Adipocyte (in vitro differentiated cells): ENCODE measurements around the gene CDC42EP4.

Experiments used
- DNase-seq: peaks from one replicate; pipeline ENCODE4 v3.0.0-alpha.2; 2015; ENCODE audit warnings: low read depth
- H3K27me3 ChIP-seq: replicated peaks from 2 replicates; pipeline ENCODE4 v1.7.0; 2013; ENCODE audit warnings: mild to moderate bottlenecking, low read length, moderate library complexity; ENCODE audit not compliant: control insufficient read depth, insufficient read depth
- H3K36me3 ChIP-seq: 2 replicates; pipeline ENCODE4 v1.7.0; 2013; ENCODE audit warnings: low read length, mild to moderate bottlenecking, moderate library complexity; ENCODE audit not compliant: control insufficient read depth, insufficient read depth, severe bottlenecking
- H3K4me1 ChIP-seq: 2 replicates; pipeline ENCODE4 v1.7.0; 2013; ENCODE audit warnings: mild to moderate bottlenecking, low read length, moderate library complexity; ENCODE audit not compliant: control insufficient read depth, insufficient read depth
- H3K4me3 ChIP-seq: 2 replicates; pipeline ENCODE4 v1.7.0; 2013; ENCODE audit warnings: mild to moderate bottlenecking, low read length, moderate library complexity
- H3K9ac ChIP-seq: 2 replicates; pipeline ENCODE4 v1.7.0; 2013; ENCODE audit warnings: mild to moderate bottlenecking, low read length, moderate library complexity
- H3K9me3 ChIP-seq: 2 replicates; pipeline ENCODE4 v1.7.0; 2013; ENCODE audit warnings: mild to moderate bottlenecking, low read length, moderate library complexity; ENCODE audit not compliant: control insufficient read depth

Gene CDC42EP4

DNA sequence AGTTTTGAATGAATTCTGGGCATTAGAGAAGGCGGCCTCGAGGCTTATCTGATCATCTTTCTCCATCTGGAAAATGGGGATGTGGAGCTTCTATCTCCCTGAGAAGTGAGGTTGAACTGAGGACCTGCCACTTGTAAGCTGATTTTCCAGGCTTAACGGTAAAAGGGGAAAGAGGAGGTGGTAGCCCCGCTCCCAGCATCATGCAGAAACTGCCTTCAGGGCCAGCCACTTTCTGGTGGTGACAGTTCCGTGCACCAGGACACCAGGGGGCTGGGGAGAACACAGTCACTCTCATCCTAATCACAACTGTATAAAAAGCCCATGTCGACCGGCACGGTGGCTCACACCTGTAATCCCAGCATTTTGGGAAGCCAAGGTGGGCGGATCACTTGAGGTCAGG is 29.2 kb downstream of the CDC42EP4 start:
- Histone ChIP-seq H3K9ac (no peak overlapping the region), H3K9me3 (no peaks in the 10 kb centered on the region), H3K4me1 (peaks cover 43% of the 10 kb centered on the region)

DNA sequence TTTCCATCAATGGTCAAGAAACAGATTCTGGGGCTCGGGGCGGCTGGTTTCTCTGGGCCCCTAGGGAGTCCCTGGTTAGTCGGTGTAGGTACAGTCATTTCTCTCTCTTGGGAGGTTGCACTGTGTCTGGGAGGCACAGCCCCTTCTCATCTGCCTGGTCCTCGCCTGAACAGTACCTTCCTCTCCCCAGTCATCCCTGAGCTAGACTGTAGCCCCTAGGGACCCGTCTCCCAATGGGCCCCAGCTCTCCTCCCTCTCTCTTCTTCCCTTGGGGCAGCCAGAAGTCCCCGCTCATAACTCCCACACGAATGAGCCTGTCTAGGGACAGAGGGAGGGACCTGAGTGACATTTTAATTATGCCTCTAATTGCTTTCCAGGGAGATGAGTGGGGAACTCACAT is 29.9 kb downstream of the CDC42EP4 start:
- Histone ChIP-seq H3K27me3 (no peaks in the 10 kb centered on the region), H3K4me3 (no peak overlapping the region), H3K9me3 (no peaks in the 10 kb centered on the region), H3K36me3 (peaks cover 47% of the 10 kb centered on the region), H3K4me1 (peaks cover 36% of the 10 kb centered on the region), H3K9ac (no peak overlapping the region)
- no peak for DNase-seq

More for the DNA sequence above, 29.2 kb downstream of the CDC42EP4 start:
- H3K36me3 ChIP-seq, result peaks cover 49% of the 10 kb centered on the region
- no peak overlapping the region for H3K4me3 ChIP-seq
- no peak for DNase-seq
- no peaks in the 10 kb centered on the region for H3K27me3 ChIP-seq

DNA sequence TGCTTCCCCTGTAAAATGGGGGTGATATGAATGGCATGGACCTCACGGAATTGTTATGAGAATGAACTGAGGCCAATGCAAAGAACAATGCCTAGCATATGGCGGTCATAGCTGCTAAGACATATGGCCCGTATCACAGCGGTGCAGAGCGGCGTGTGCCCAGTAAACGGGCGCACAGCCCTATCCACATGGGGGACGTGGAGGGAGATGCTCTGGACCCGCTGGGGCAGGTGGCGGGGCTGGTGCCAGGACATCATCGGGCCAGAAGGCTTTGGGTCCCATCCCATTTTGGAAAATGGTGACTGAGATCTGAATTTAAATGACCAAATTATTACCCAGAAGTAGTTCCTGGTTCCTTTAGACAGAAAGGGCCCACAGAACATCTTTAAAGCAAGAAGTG is 31.6 kb downstream of the CDC42EP4 start:
- Histone ChIP-seq H3K4me1 (peaks cover 23% of the 10 kb centered on the region), H3K36me3 (peaks cover 36% of the 10 kb centered on the region), H3K9me3 (no peaks in the 10 kb centered on the region), H3K27me3 (no peaks in the 10 kb centered on the region), H3K9ac (no peak overlapping the region), H3K4me3 (no peak overlapping the region)
- no peak for DNase-seq

DNA sequence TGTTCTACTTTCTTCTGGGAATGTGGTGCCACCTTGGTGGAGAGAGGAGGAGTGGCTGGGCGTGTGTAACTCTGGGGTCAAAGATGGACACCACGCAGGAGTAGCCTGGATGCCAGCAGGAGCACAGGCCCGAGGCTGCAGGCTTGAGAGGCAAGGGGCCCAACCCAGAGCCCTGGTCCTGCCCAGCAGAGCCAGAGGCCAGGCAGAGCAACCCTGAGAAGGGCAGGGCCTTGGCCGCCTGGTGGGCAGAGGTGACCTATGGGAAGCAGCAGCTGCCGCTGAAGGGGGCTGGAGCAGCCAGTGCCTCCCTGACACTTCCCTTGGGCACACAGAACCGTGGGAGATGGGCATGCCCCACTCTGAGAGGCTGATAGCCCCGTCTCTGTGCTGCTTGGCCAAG is 32.1 kb downstream of the CDC42EP4 start:
- H3K9ac ChIP-seq, result no peak overlapping the region
- H3K36me3 ChIP-seq, result peaks cover 32% of the 10 kb centered on the region
- H3K4me1 ChIP-seq, result peaks cover 23% of the 10 kb centered on the region
- H3K9me3 ChIP-seq, result no peaks in the 10 kb centered on the region
- H3K27me3 ChIP-seq, result no peaks in the 10 kb centered on the region
- no peak for DNase-seq
- H3K4me3 ChIP-seq, result no peak overlapping the region

DNA sequence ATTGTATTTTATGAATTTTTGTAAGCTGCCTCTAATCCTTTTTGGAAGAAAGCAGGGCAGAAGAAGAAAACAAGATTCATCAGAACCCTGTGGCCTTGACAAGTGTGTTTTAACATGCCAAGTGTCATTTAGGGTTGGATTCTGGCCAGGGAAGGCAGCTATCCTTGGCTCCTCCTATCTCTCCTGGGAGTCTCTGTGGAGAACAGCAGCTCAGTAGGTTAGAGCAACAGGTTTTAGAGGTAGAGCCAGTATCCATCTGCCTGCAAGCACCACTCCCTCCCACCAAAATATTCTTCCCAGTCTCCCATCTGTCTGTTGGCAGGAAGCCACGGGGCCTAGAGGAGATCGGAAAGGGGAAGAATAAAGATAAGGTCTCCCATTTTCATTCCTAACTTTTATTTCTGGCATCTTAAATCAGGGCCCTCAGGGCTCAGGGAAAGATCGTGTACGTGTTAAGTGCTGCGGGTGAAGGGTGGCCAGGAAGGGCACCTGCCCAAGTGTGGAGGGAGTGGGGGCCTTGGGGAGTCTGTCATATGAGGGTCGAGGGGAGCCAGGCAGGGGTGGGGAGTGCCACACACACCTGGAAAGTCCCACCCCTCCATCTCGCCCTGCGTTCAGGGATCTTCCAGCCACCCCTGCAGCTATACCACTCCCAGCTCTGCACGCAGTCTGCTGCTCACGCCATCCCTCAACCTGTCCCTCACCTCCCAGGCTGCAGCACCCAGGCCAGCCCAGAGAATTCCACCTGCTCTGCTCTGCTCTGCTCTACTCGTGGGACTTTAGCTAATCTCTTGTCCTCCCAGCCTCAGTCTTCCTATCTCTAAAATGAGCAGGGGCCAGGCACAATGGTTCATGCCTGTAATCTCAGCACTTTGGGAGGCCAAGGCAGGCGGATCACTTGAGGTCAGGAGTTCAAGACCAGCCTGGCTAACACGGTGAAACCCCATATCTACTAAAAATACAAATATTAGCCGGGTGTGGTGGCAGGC is 33.0 kb downstream of the CDC42EP4 start:
- Histone ChIP-seq H3K9me3 (no peaks in the 10 kb centered on the region), H3K4me3 (no peak overlapping the region), H3K4me1 (peaks cover 20% of the 10 kb centered on the region), H3K9ac (no peak overlapping the region), H3K36me3 (peaks cover 22% of the 10 kb centered on the region), H3K27me3 (no peaks in the 10 kb centered on the region)
- DNase-seq, result peak; percentile 48

DNA sequence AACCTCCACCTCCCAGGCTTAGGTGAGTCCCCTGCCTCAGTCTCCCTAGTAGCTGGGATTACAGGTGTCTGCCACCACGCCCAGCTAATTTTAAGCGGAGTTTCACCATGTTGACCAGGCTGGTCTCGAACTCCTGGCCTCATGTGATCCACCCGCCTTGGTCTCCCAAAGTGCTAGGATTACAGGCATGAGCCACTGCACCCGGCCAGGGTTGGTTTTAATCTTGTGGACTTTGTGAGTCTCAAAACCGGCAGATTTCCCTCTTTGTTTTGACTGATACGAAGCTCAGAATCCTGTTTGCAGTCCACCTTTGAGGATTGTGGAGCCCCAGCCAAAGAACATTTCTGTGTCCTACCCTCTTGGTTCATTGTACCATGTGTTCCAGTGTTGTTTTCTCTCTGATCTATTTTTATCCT is 33.7 kb downstream of the CDC42EP4 start:
- no peak overlapping the region for H3K4me3 ChIP-seq
- H3K4me1 ChIP-seq, result peaks cover 13% of the 10 kb centered on the region
- no peak overlapping the region for H3K9ac ChIP-seq
- peaks cover 16% of the 10 kb centered on the region for H3K36me3 ChIP-seq
- no peaks in the 10 kb centered on the region for H3K27me3 ChIP-seq
- DNase-seq, result no peak
- no peaks in the 10 kb centered on the region for H3K9me3 ChIP-seq

DNA sequence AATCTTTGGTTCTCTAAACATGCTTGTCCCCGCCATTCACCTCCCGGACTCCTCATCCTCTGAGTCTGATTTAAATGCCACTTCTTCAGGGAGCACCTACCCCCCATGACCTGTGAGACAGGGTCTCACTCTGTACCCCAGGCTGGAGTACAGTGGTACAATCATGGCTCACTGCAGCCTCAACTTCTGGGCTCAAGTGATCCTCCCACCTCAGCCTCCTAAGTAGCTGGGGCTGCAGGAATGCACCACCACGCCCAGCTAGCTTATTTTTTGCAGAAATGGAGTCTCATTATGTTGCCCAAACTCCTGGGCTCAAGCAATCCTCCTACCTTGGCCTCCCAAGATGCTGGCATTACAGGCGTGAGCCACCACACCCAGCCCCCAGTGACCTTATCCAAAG is 37.3 kb downstream of the CDC42EP4 start:
- DNase-seq, result no peak
- Histone ChIP-seq H3K36me3 (no peaks in the 10 kb centered on the region), H3K4me1 (peaks cover 13% of the 10 kb centered on the region), H3K9me3 (no peaks in the 10 kb centered on the region), H3K4me3 (no peak overlapping the region), H3K27me3 (no peaks in the 10 kb centered on the region), H3K9ac (no peak overlapping the region)

DNA sequence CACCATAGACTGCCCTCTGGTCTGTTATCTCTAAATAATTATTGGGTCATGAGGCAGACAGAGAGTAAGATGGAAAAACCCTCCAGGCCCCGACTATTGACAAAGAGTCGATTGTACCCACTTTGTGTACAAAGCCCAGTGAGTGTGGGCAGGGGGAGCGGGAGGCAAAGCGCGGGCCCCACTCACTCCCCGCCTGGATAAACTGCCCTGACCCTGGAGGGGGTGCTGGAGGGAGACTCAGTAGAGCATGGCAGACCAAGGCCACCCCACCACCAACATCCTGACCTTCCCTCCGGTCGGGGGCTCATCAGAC is 38.9 kb downstream of the CDC42EP4 start:
- Histone ChIP-seq H3K27me3 (no peaks in the 10 kb centered on the region), H3K36me3 (no peaks in the 10 kb centered on the region), H3K4me3 (no peak overlapping the region), H3K4me1 (peaks cover under 1% of the 10 kb centered on the region), H3K9me3 (no peaks in the 10 kb centered on the region), H3K9ac (no peak overlapping the region)
- DNase-seq, result no peak

DNA sequence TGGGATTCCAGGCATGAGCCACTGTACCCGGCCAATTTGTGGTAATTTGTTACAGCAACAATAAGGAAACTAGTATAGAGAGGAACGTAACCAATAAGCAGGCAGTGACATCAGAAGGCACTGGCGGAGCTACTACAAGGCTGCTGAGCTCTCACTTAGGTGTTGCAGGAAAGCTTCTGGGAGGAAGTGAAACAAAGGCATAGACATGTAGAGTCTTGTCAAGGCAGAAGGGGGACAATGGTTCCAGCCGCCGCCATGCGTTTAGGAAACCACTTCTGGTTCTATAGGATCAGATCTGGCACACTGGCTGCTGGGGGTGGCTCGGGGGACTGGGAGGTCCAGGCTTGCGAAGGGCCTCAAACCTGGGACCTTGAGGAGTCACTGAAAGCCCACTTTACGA is 40.7 kb downstream of the CDC42EP4 start:
- Histone ChIP-seq H3K4me3 (no peak overlapping the region), H3K9me3 (no peaks in the 10 kb centered on the region), H3K27me3 (no peaks in the 10 kb centered on the region), H3K4me1 (no peaks in the 10 kb centered on the region), H3K36me3 (no peaks in the 10 kb centered on the region), H3K9ac (no peak overlapping the region)
- no peak for DNase-seq

DNA sequence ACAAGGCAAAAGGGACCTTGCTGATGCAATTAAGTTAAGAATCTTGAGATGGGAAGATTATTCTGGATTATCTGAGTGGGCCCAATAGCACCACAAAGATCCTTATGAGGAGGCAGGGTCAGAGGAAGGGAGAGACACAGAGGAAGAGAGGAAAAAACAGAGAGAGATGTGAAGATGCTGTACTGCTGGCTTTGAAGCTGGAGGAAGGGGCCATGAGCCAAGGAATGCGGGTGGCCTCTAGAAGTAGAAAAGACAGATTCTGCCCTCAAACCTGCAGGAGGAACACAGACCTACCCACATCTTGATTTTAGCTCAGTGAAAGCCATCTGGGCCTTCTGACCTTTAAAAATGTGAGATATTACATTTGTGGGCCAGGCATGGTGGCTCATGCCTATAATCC is 42.0 kb downstream of the CDC42EP4 start:
- Histone ChIP-seq H3K36me3 (no peaks in the 10 kb centered on the region), H3K9ac (no peak overlapping the region), H3K27me3 (no peaks in the 10 kb centered on the region), H3K4me1 (no peaks in the 10 kb centered on the region), H3K4me3 (no peak overlapping the region), H3K9me3 (no peaks in the 10 kb centered on the region)
- no peak for DNase-seq

DNA sequence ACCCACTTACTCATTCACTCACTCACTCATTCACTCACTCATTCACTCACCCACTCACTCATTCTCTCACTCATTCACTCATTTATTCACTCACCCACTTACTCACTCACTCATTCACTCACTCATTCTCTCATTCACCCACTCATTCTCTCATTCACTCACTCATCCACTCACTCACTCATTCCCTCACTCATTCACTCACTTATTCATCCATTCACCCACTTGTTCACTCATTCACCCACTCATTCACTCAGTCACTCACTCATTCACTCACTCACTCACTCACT is 42.5 kb downstream of the CDC42EP4 start:
- H3K4me1 ChIP-seq, result no peaks in the 10 kb centered on the region
- no peaks in the 10 kb centered on the region for H3K9me3 ChIP-seq
- H3K9ac ChIP-seq, result no peak overlapping the region
- no peak overlapping the region for H3K4me3 ChIP-seq
- no peaks in the 10 kb centered on the region for H3K36me3 ChIP-seq
- no peaks in the 10 kb centered on the region for H3K27me3 ChIP-seq
- no peak for DNase-seq
